Lung (tissue), 12 donors: ENCODE data around the gene CLDN9. TPM values are rescaled to one million over a fixed set of nuclear protein-coding genes. Genes with fewer than 3 reads are reported as not detected.

Experiments used
- ATAC-seq: fragments of 200-7000 bp; cut with Tn5 transposase; one replicate; pipeline ENCODE4 v1.9.1; 2020; ENCODE audit warnings: moderate number of reproducible peaks; ENCODE audit not compliant: insufficient read depth, low FRiP score
- DNase-seq, 3 donors: peaks; one replicate each; pipeline ENCODE4 v3.0.0-alpha.2; 2013 to 2017
- H3K27ac ChIP-seq, 2 donors: one replicate each; pipeline ENCODE4 v1.5.1; 2013; ENCODE audit warnings: mild to moderate bottlenecking in 2 of 2, moderate library complexity in 2 of 2, control low read depth in 1 of 2, inconsistent platforms in 1 of 2, low read depth in 1 of 2, low read length in 1 of 2
- H3K27me3 ChIP-seq, 3 donors: one replicate each; pipeline ENCODE4 v1.5.1; 2013; ENCODE audit warnings: low read length in 2 of 3; ENCODE audit not compliant: control insufficient read depth in 3 of 3, insufficient read depth in 3 of 3
- H3K36me3 ChIP-seq, 4 donors: one replicate each; pipeline ENCODE4 v1.5.1; 2013; ENCODE audit warnings: low read length in 4 of 4, mild to moderate bottlenecking in 1 of 4, moderate library complexity in 1 of 4; ENCODE audit not compliant: control insufficient read depth in 4 of 4, insufficient read depth in 4 of 4
- H3K4me1 ChIP-seq, 5 donors: one replicate each; pipeline ENCODE4 v1.5.1; 2013; ENCODE audit warnings: low read length in 5 of 5, mild to moderate bottlenecking in 2 of 5, moderate library complexity in 1 of 5; ENCODE audit not compliant: control insufficient read depth in 5 of 5, insufficient read depth in 5 of 5
- H3K4me3 ChIP-seq: one replicate; pipeline ENCODE4 v1.5.1; 2013; ENCODE audit warnings: mild to moderate bottlenecking, control low read depth, moderate library complexity
- H3K9ac ChIP-seq, 2 donors: one replicate each; pipeline ENCODE4 v1.5.1; 2013; ENCODE audit warnings: low read length in 2 of 2, control low read depth in 1 of 2; ENCODE audit not compliant: insufficient read depth in 1 of 2
- H3K9me3 ChIP-seq, 4 donors: one replicate each; pipeline ENCODE4 v1.5.1; 2013; ENCODE audit warnings: low read length in 3 of 4, mild to moderate bottlenecking in 1 of 4, moderate library complexity in 1 of 4; ENCODE audit not compliant: control insufficient read depth in 4 of 4, insufficient read depth in 3 of 4
- WGBS, 2 donors: extraction: QIAGEN DNeasy Blood & Tissue Kit; methylation state at CpG; one replicate each; pipeline ENCODE4 v1.1.7; 2013; 5-methylcytosine and 5-hydroxymethylcytosine counted together
- polyA plus RNA-seq, 2 donors: library from polyadenylated mRNA; stranded (reverse); fragments of 200-250 nt; gene quantifications; one replicate each; pipeline ENCODE4 v1.2.1, GENCODE V29; 2013
- total RNA-seq, 2 donors: library from RNA; depleted of rRNA in 1 of 2; stranded (reverse); fragments of >200 nt in 1 of 2; gene quantifications; one replicate each; pipeline ENCODE4 v1.2.1, GENCODE V29; 2014 to 2021
- TF ChIP-seq, protein P1 (sequence below): IDR thresholded peaks from 2 replicates; pipeline ENCODE4 v1.5.1; 2012; ENCODE audit warnings: mild to moderate bottlenecking; ENCODE audit errors: control extremely low read depth, extremely low read depth
- donor health status: control.
- donor health status: control.
- donor health status: Bipolar disorder and iron deficiency.
- donor health status: healthy.
- donor health status: DM: yes; HTN: yes; CAD: no.

Gene CLDN9
- total and polyA plus RNA-seq, 4 donors: 0.91 to 5.3 (median 1.3) TPM

DNA sequence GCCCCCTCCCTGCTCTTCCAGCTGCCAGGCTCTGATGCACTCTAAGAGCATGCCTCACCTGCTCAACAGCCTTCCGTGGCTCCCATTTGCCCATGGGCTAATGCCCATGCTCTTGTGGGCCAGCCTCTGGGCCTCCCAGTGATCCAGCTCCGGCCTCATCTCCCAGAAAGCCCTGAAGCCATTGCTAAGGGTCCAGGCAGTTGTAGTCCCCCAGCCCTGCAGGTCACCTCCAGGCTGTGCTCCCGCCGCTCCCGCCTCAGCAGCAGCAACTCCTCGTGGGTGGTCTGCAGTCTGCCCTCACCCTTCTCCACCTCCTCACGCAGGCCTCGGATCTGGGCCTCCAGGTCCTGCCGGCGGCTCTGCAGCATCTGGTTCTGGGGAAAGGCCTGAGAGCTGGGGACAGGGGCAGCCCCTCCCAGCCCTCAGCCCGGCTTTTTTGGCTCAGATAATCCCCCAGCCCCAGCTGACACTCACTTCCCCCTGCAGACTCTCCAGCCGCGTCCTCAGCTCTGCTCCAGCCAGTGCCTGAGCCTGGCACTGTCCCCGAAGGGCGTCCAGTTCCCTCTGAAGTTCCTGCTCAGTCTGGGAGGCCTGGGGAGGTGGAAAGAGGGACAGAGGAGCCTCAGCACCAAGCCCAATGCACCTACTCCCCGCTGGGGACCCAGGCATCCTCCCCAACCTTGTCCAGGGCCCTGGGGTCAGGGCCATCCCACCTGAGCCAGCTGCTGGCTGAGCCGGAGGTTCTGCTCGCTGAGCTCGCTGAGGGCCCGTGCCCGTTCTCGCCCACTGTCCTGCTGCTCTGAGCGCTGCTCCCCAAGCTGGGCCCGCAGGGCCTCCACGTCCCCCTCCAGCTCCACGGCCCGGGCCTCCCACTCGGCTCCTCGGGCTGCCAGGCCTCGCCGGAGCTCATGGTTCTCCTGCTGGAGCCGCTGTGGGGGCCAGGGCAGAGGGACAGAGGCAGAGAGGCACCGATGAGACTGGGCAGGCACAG lies 17.8 kb downstream of the CLDN9 start:
- TF ChIP-seq, protein P1, sequence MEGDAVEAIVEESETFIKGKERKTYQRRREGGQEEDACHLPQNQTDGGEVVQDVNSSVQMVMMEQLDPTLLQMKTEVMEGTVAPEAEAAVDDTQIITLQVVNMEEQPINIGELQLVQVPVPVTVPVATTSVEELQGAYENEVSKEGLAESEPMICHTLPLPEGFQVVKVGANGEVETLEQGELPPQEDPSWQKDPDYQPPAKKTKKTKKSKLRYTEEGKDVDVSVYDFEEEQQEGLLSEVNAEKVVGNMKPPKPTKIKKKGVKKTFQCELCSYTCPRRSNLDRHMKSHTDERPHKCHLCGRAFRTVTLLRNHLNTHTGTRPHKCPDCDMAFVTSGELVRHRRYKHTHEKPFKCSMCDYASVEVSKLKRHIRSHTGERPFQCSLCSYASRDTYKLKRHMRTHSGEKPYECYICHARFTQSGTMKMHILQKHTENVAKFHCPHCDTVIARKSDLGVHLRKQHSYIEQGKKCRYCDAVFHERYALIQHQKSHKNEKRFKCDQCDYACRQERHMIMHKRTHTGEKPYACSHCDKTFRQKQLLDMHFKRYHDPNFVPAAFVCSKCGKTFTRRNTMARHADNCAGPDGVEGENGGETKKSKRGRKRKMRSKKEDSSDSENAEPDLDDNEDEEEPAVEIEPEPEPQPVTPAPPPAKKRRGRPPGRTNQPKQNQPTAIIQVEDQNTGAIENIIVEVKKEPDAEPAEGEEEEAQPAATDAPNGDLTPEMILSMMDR: no peak
- DNase-seq: no peak
- Histone ChIP-seq H3K27ac (no peak overlapping the region), H3K4me1 (peaks cover 0 to 11% (median 0%) of the 10 kb centered on the region in 5 donors), H3K9me3 (no peaks in the 10 kb centered on the region), H3K27me3 (peaks cover 0 to 32% (median 27%) of the 10 kb centered on the region in 3 donors), H3K9ac (no peak overlapping the region), H3K36me3 (peaks cover 0 to 18% (median 7%) of the 10 kb centered on the region in 4 donors), H3K4me3 (no peak overlapping the region)
- ATAC-seq: no peak
- WGBS, 2 donors: 78 to 79% methylated on average over 31 to 33 of the region's 33 CpGs

DNA sequence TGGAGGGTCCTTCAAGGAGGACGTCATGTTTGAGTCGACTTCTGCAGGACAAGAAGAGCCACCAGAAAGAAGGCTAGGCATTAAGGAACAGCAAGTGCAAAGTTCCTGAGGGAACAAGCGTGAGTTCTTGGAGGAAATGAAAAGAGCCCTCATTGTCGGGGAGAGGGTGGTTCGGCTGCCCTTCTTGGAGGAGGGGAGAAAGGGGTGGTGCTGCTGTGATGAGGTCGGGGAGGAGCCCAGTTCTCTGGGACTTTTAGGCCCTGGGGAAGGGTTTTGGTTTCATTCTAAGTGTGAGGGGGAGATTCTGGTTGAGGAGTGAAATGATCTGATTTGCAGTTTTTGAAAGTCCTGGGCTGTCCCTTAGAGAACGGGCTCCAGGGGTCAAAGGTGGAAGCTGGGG lies 19.9 kb downstream of the CLDN9 start:
- no peaks in the 10 kb centered on the region for H3K36me3 ChIP-seq
- TF ChIP-seq, protein P1: no peak
- WGBS, 2 donors: 32% methylated on average over 7 of the region's 7 CpGs
- H3K4me1 ChIP-seq: peaks cover 0 to 11% (median 0%) of the 10 kb centered on the region in 5 donors
- no peak overlapping the region for H3K4me3 ChIP-seq
- ATAC-seq (no peak), DNase-seq (no peak)
- no peak overlapping the region for H3K9ac ChIP-seq
- no peaks in the 10 kb centered on the region for H3K9me3 ChIP-seq
- H3K27me3 ChIP-seq: peaks cover 0 to 46% (median 41%) of the 10 kb centered on the region in 3 donors
- no peak overlapping the region for H3K27ac ChIP-seq

GRCh38 chr16:3035289-3035971 lies 22.7 kb downstream of the CLDN9 start:
- H3K9ac ChIP-seq: no peak overlapping the region
- ATAC-seq (no peak), DNase-seq (no peak)
- H3K4me3 ChIP-seq: no peak overlapping the region
- 29 to 46% methylated on average over 19 of the region's 19 CpGs for WGBS, 2 donors
- TF ChIP-seq, protein P1: no peak
- no peaks in the 10 kb centered on the region for H3K36me3 ChIP-seq
- H3K27me3 ChIP-seq: peaks cover 0 to 48% (median 44%) of the 10 kb centered on the region in 3 donors
- H3K27ac ChIP-seq: no peak overlapping the region
- no peaks in the 10 kb centered on the region for H3K9me3 ChIP-seq
- H3K4me1 ChIP-seq: peaks cover 0 to 4% (median 0%) of the 10 kb centered on the region in 5 donors
